ENCODE measurements around the gene SLC35G4.

SLC35G4 gene

DNA sequence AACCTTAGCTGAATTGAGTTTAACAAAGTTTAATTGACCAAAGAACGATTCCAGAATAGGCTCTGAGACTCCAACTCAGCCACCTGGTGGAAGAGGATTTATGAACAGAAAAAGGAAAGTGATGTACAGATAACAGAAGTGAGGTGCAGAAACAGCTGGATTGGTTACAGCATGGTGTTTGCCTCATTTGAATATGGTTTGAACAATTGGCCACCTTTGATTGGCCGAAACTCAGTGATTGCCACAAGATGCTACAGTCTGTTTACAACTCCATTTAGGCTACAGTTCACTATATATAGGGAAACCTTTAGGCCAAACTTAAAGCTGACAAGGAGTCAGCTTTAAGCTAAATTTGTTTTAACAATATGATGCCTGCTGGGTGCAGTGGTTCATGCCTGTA is 28.1 kb upstream of the SLC35G4 start:
- no peak for DNase-seq (ENCODE audit: low read depth, low spot score)
- H3K4me3 ChIP-seq (ENCODE audit: low read depth, low read length) = no peak overlapping the region
- TF ChIP-seq, protein P1, sequence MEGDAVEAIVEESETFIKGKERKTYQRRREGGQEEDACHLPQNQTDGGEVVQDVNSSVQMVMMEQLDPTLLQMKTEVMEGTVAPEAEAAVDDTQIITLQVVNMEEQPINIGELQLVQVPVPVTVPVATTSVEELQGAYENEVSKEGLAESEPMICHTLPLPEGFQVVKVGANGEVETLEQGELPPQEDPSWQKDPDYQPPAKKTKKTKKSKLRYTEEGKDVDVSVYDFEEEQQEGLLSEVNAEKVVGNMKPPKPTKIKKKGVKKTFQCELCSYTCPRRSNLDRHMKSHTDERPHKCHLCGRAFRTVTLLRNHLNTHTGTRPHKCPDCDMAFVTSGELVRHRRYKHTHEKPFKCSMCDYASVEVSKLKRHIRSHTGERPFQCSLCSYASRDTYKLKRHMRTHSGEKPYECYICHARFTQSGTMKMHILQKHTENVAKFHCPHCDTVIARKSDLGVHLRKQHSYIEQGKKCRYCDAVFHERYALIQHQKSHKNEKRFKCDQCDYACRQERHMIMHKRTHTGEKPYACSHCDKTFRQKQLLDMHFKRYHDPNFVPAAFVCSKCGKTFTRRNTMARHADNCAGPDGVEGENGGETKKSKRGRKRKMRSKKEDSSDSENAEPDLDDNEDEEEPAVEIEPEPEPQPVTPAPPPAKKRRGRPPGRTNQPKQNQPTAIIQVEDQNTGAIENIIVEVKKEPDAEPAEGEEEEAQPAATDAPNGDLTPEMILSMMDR (IDR thresholded peaks at IDR 0.05; ENCODE audit: low read depth, low read length) = no peak
- in situ Hi-C loops (cut with HindIII; ENCODE audit: low sequenced_read_pairs) = no loop called here

DNA sequence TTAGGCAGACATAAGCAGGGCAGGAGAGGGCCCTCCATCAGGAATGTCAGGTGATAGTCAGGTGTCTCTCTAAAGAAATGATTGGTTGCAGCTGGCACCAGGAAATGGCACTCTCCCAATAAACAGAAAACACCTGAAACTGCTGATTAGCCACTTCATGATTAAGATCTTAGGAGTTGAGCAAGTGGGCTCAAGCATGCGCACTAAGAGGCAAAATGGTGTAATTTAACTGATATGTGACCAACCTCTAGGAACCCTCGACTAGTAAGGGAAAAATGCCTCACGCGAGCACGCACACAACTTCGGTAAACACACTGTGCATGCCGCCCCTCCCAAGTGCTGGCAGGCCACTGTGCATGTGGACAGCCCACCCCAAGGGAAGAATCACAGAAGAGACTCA is 23.8 kb upstream of the SLC35G4 start:
- DNase-seq (ENCODE audit: low read depth, low spot score) = no peak
- in situ Hi-C loops (cut with HindIII; ENCODE audit: low sequenced_read_pairs) = no loop called here
- no peak overlapping the region for H3K4me3 ChIP-seq (ENCODE audit: low read depth, low read length)
- TF ChIP-seq, protein P1 (IDR thresholded peaks at IDR 0.05; ENCODE audit: low read depth, low read length) = no peak

DNA sequence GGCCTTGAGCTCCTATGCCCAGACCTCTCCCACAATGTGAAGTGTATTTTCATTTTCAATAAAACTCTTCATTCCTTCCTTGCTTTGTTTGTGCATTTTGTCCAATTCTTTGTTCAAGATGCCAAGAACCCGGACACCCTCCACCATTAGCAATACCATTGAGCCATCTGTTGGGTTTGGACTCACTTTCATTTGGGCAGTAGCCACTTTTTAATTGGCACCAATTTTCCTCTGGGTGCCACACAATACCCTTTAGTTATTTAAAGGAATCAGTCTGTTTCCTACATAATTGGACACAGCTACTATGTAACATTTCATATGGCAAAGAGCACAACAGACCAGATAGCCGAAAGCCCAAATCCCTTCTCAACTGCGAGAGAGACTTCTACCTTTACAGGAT is 22.5 kb upstream of the SLC35G4 start:
- TF ChIP-seq, protein P1 (IDR thresholded peaks at IDR 0.05; ENCODE audit: low read depth, low read length) = no peak
- in situ Hi-C loops (cut with HindIII; ENCODE audit: low sequenced_read_pairs) = no loop called here
- no peak for DNase-seq (ENCODE audit: low read depth, low spot score)
- no peak overlapping the region for H3K4me3 ChIP-seq (ENCODE audit: low read depth, low read length)

DNA sequence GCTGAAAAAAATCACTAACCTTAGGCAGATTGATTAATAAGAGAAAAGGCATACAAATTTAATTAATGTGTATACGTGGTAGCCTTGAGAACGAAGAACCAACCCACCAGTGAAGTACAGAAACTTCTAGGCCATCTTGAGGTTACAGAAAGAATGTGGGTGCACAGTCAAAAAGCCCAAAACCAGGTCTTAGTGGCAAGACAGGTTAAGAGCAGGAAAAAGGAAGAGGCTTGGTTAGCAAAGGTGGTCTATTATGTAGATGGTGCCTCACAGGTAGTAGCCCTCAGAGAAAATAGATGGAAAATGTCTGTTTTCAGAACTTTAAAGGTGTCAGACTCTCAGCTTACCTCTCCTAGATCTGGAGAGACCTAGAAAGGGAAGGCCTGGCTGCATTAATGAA is 22.0 kb upstream of the SLC35G4 start:
- no peak overlapping the region for H3K4me3 ChIP-seq (ENCODE audit: low read depth, low read length)
- TF ChIP-seq, protein P1 (IDR thresholded peaks at IDR 0.05; ENCODE audit: low read depth, low read length) = no peak
- in situ Hi-C loops (cut with HindIII; ENCODE audit: low sequenced_read_pairs) = no loop called here
- DNase-seq (ENCODE audit: low read depth, low spot score) = no peak

DNA sequence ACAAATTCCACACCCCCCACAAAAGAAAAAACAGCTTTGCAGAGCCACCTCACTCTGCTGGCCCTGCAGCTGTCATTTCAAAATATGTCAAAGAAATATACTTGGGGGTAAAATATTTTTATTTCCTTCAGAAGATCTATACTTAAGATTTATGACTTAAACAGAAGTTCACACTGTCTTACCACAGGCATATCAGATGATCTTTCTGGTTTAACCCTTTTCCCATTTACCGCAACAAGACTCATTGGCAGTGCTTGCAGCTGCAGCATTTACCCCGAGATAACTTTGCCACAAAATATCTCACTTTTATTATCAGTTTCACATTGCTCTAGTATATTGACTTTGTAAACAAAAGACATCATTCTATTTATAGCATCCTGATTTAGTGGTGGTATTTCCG is 21.6 kb upstream of the SLC35G4 start:
- TF ChIP-seq, protein P1 (IDR thresholded peaks at IDR 0.05; ENCODE audit: low read depth, low read length) = no peak
- in situ Hi-C loops (cut with HindIII; ENCODE audit: low sequenced_read_pairs) = no loop called here
- H3K4me3 ChIP-seq (ENCODE audit: low read depth, low read length) = no peak overlapping the region
- no peak for DNase-seq (ENCODE audit: low read depth, low spot score)

DNA sequence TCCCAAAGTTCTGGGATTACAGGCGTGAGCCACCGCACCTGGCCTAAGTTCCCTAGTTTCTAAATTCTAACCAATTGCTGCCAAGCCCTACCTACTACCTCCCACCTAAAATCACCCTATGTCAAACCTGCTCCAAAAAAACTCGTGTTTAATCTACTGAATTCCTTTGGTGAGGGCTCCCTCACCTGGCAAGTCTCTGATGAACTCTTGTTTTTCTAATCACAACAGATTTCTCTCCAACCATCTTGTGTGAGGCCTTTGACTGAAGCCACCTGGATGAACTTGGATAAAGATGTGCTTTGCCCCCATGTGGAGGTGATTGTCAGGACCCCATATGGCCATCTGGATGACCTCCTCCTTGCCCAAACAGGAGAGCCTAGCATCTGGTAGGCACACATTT is 17.4 kb upstream of the SLC35G4 start:
- in situ Hi-C loops (cut with HindIII; ENCODE audit: low sequenced_read_pairs) = no loop called here
- DNase-seq (ENCODE audit: low read depth, low spot score) = no peak
- TF ChIP-seq, protein P1 (IDR thresholded peaks at IDR 0.05; ENCODE audit: low read depth, low read length) = no peak
- H3K4me3 ChIP-seq (ENCODE audit: low read depth, low read length) = no peak overlapping the region

DNA sequence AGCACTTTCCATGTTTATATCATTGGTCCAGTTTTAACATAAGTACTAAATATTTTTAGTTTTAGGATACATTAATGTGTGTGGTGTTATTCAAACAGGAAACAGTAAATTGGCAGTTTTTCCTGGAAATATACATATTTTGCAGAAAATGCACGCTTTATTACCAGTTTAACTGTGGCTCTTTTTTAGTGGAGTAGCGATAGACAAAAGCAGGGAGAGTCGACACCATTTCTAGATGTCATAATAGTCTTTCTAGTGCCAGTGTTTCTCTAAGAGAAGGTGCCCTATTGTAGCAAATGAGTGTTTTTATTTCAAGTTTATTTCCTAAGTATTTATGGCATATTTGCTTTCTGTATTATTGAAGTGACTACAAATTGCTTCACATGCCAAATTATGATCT is 9.1 kb upstream of the SLC35G4 start:
- H3K4me3 ChIP-seq (ENCODE audit: low read depth, low read length) = no peak overlapping the region
- in situ Hi-C loops (cut with HindIII; ENCODE audit: low sequenced_read_pairs) = no loop called here
- TF ChIP-seq, protein P1 (IDR thresholded peaks at IDR 0.05; ENCODE audit: low read depth, low read length) = no peak
- DNase-seq (ENCODE audit: low read depth, low spot score) = no peak
